Transverse colon (tissue), 4 donors: Measurements from ENCODE around the gene UEVLD. TPM values are rescaled to one million over a fixed set of nuclear protein-coding genes. Genes with fewer than 3 reads are reported as not detected.

Experiments
- DNase-seq: peaks from one replicate; pipeline ENCODE4 v3.0.0-alpha.2; 2019
- H3K27ac ChIP-seq, 4 donors: fragments of 200-600 bp; sonication (generic); 2 replicates each; pipeline ENCODE4 v1.5.1; 2016 to 2018; ENCODE audit warnings: inconsistent platforms in 4 of 4
- H3K27me3 ChIP-seq: fragments of 200-600 bp; sonication (generic); 2 replicates; pipeline ENCODE4 v1.5.1; 2017; ENCODE audit warnings: inconsistent platforms
- H3K36me3 ChIP-seq, 4 donors: fragments of 200-600 bp; sonication (generic); 2 replicates each; pipeline ENCODE4 v1.5.1; 2017 to 2019; ENCODE audit warnings: inconsistent platforms in 4 of 4
- H3K4me1 ChIP-seq, 4 donors: fragments of 200-600 bp; sonication (generic); 2 replicates each; pipeline ENCODE4 v1.5.1; 2017 to 2020; ENCODE audit warnings: inconsistent platforms in 4 of 4
- H3K4me3 ChIP-seq, 4 donors: fragments of 200-600 bp; sonication (generic); 1 replicate in 1 of 4; 2 replicates in 3 of 4; pipeline versions ENCODE4 v1.5.1 to v1.6.1; 2017 to 2019; ENCODE audit warnings: inconsistent platforms in 4 of 4
- H3K9me3 ChIP-seq, 2 donors: fragments of 200-600 bp; sonication (generic); 2 replicates each; pipeline ENCODE4 v1.5.1; 2017 to 2019; ENCODE audit warnings: inconsistent platforms in 2 of 2
- EP300 ChIP-seq: sonication (generic); formaldehyde crosslinking; IDR thresholded peaks from one replicate; pipeline ENCODE4 v1.6.1; 2017; ENCODE audit warnings: antibody characterized with exemption, low read depth
- POLR2A ChIP-seq: fragments of 450-650 bp; IDR thresholded peaks from one replicate; pipeline ENCODE4 v1.6.1; 2016; ENCODE audit warnings: antibody characterized with exemption, mild to moderate bottlenecking, moderate library complexity
- POLR2AphosphoS5 ChIP-seq, 3 donors: sonication (generic); formaldehyde crosslinking; IDR thresholded peaks; one replicate each; pipeline ENCODE4 v1.6.1; 2016; ENCODE audit warnings: antibody characterized with exemption in 3 of 3
- WGBS, 2 donors: methylation state at CpG; one replicate each; pipeline ENCODE4 v1.1.5; 2018; ENCODE audit warnings: low coverage in 1 of 2; 5-methylcytosine and 5-hydroxymethylcytosine counted together
- in situ Hi-C, 4 donors: fragments of 200-750 bp; cut with MboI; loops; one replicate each; pipeline versions ENCODE4 v1.15.0 to v1.15.1; 2017; ENCODE audit warnings: low sequenced_read_pairs in 3 of 4, low pct_ligation_motif_present in 1 of 4, low pct_unique_long_range_greater_than_20kb in 1 of 4
- intact Hi-C: fragments of 100-400 bp; cut with DNase I; formaldehyde crosslinking; loops from one replicate; pipeline ENCODE4 v1.15.1; 2023; ENCODE audit warnings: low total_unique reads
- total RNA-seq, 4 donors: library from RNA; depleted of rRNA; stranded (reverse); fragments of >200 nt; gene quantifications; one replicate each; pipeline ENCODE4 v1.1.0, GENCODE V29; 2016
- TF ChIP-seq, protein P1 (sequence below), 5 experiments: fragments of 200-600 bp in 3 of 5; fragments of 450-650 bp in 2 of 5; sonication (generic) in 3 of 5; IDR thresholded peaks; 1 replicate in 2 of 5; 2 replicates in 3 of 5; pipeline ENCODE4 v1.5.1; 2016 to 2017; ENCODE audit warnings: antibody characterized with exemption in 5 of 5, inconsistent platforms in 3 of 5, mild to moderate bottlenecking in 2 of 5, moderate library complexity in 1 of 5

Gene UEVLD
- total RNA-seq, 4 donors from 2014 or later, result 11.2 to 40.3 (median 25.3) TPM

DNA sequence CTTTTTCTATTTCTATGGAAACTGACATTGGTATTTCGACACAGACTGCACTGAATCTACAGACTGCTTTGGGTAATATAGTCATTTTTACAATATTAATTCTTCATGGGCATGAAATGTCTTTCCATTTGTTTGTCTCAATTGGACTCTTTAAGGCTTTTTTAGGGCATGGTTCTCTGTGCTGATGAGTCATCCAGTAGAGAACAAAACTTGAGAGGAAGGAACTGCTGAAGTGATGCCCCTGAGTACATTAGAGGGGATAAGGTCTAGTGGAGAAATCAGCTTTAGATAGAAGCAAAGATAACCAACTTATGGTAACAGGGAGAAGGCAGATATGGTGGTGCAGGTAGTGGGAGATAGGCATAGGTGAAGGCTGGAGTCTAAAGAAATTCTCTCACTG lies 86.9 kb downstream of the UEVLD start:
- intact Hi-C loops, result no loop called here
- WGBS, 2 donors, result 91 to 92% methylated on average over 1 of the region's 1 CpG

DNA sequence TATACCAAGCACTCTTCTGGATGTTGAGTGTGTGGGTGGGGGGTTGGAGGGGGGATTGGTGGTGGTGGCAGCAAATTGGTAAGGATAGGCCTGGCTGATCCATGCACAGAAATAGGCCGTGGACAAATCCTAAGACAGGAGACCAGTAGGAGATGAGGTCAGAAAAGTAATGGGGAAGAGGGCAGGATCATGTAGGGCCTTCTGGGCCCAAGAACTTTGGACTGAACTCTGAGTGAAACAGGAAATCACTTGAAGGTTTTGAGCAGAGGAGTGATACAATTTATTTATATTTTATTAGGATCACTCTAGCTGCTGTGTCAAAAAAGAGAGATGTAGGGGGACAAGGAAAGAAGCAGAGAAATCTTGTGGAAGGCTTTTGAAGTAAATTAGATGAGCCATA lies 90.5 kb downstream of the UEVLD start:
- Histone ChIP-seq H3K9me3 (no peaks in the 10 kb centered on the region), H3K36me3 (peaks cover 0 to 67% (median 15%) of the 10 kb centered on the region in 4 donors), H3K27me3 (no peaks in the 10 kb centered on the region), H3K4me1 (peaks cover 0 to 2% (median 0%) of the 10 kb centered on the region in 4 donors), H3K27ac (no peak overlapping the region), H3K4me3 (no peak overlapping the region)
- intact Hi-C loops (no loop called here), in situ Hi-C loops (no loop called here)
- TF ChIP-seq, protein P1, sequence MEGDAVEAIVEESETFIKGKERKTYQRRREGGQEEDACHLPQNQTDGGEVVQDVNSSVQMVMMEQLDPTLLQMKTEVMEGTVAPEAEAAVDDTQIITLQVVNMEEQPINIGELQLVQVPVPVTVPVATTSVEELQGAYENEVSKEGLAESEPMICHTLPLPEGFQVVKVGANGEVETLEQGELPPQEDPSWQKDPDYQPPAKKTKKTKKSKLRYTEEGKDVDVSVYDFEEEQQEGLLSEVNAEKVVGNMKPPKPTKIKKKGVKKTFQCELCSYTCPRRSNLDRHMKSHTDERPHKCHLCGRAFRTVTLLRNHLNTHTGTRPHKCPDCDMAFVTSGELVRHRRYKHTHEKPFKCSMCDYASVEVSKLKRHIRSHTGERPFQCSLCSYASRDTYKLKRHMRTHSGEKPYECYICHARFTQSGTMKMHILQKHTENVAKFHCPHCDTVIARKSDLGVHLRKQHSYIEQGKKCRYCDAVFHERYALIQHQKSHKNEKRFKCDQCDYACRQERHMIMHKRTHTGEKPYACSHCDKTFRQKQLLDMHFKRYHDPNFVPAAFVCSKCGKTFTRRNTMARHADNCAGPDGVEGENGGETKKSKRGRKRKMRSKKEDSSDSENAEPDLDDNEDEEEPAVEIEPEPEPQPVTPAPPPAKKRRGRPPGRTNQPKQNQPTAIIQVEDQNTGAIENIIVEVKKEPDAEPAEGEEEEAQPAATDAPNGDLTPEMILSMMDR (IDR thresholded peaks at IDR 0.05), result no peak
- no peak for TF ChIP-seq POLR2AphosphoS5 (IDR thresholded peaks at IDR 0.05)
- TF ChIP-seq POLR2A, result no peak
- TF ChIP-seq EP300, result no peak
- WGBS, 2 donors, result 84 to 90% methylated on average over 1 of the region's 1 CpG
- no peak for DNase-seq

More for the DNA sequence above, 86.9 kb downstream of the UEVLD start:
- TF ChIP-seq, protein P1 (IDR thresholded peaks at IDR 0.05), result no peak
- TF ChIP-seq POLR2AphosphoS5 (IDR thresholded peaks at IDR 0.05) (no peak), EP300 (no peak), POLR2A (no peak)
- DNase-seq, result no peak
- Histone ChIP-seq H3K4me3 (no peak overlapping the region), H3K27me3 (no peaks in the 10 kb centered on the region), H3K9me3 (no peaks in the 10 kb centered on the region), H3K27ac (no peak overlapping the region), H3K36me3 (peaks cover 0 to 74% (median 22%) of the 10 kb centered on the region in 4 donors), H3K4me1 (no peaks in the 10 kb centered on the region)
- in situ Hi-C loops, result loop anchor here in 1 of 4 donors (25.0 kb wide), 1 partner anchor 164 kb away; no protein-coding TSS in a partner anchor

DNA sequence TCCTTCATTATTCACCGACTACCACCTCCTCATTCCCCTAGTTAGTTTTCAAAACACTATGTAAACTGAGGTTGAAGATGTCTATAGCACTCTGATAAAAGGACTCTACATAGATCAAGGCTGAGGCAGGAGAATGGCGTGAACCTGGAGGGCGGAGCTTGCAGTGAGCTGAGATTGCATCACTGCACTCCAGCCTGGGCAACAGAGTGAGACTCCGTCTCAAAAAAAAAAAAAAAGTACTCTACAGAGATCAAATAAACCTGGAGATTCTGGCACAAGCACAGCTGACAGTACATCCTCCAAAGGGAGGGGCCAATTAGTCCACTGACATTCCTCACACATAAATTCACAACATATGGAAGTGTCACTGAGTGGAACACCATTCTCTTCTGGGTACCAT lies 92.8 kb downstream of the UEVLD start:
- 86 to 100% methylated on average over 3 to 4 of the region's 4 CpGs for WGBS, 2 donors
- H3K4me1 ChIP-seq, result peaks cover 0 to 5% (median 0%) of the 10 kb centered on the region in 4 donors
- in situ Hi-C loops, result no loop called here
- intact Hi-C loops, result no loop called here
- no peak overlapping the region for H3K27ac ChIP-seq
- H3K27me3 ChIP-seq, result no peaks in the 10 kb centered on the region
- peaks cover 0 to 44% (median 5%) of the 10 kb centered on the region in 4 donors for H3K36me3 ChIP-seq
- H3K4me3 ChIP-seq, result no peak overlapping the region
- no peak for TF ChIP-seq EP300
- TF ChIP-seq, protein P1 (IDR thresholded peaks at IDR 0.05), result no peak
- TF ChIP-seq POLR2AphosphoS5 (IDR thresholded peaks at IDR 0.05), result no peak
- TF ChIP-seq POLR2A, result no peak
- no peak for DNase-seq
- H3K9me3 ChIP-seq, result no peaks in the 10 kb centered on the region

DNA sequence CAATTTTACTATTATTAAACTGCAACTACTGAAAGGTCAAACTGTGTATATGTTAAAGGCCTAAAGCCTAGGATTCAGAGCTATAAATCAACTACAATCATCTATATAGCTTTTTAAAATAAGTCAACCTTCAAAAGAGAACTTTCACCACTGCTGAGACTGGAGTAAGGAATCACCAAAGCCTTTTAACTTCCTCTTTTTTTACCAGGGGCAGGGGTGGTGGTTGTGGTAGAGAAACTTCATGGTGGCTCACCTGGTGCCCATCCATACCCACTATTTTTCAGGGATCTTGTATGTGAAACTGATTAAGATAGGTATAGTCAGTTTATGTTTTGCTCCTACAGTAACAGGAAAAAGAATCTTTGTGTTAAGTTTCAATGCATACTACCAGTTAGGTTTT lies 93.3 kb downstream of the UEVLD start:
- TF ChIP-seq, protein P1 (IDR thresholded peaks at IDR 0.05), result no peak
- TF ChIP-seq POLR2A (no peak), EP300 (no peak), POLR2AphosphoS5 (IDR thresholded peaks at IDR 0.05) (no peak)
- H3K27ac ChIP-seq, result no peak overlapping the region
- no peaks in the 10 kb centered on the region for H3K9me3 ChIP-seq
- no peak overlapping the region for H3K4me3 ChIP-seq
- no peaks in the 10 kb centered on the region for H3K27me3 ChIP-seq
- peaks cover 0 to 5% (median 0%) of the 10 kb centered on the region in 4 donors for H3K4me1 ChIP-seq
- in situ Hi-C loops, result no loop called here
- intact Hi-C loops, result no loop called here
- H3K36me3 ChIP-seq, result peaks cover 0 to 40% (median 3%) of the 10 kb centered on the region in 4 donors
- DNase-seq, result no peak
